PC-9 (cell line): ENCODE data around the gene TAL2.

Source experiments
- CTCF ChIP-seq: fragments of 200-600 bp; sonication (generic); conservative IDR thresholded peaks from 2 replicates; pipeline ENCODE4 v1.6.1; 2017; ENCODE audit warnings: mixed run types, antibody characterized with exemption, mild to moderate bottlenecking, moderate library complexity
- EZH2 ChIP-seq: fragments of 200-600 bp; sonication (generic); IDR thresholded peaks from 2 replicates; pipeline ENCODE4 v1.8.0; 2017; ENCODE audit warnings: antibody characterized with exemption, low read depth

- TF ChIP-seq CTCF (no peak), EZH2 (no peak)
Measured at GRCh38 chr9:105643795-105644194, 18.5 kb upstream of the TAL2 start.
